Endothelial cell of umbilical vein (primary cell): ENCODE measurements around the gene VDR. TPM values are rescaled to one million over a fixed set of nuclear protein-coding genes. Genes with fewer than 3 reads are reported as not detected.

Experiments used
- BruUV-seq: library from RNA; stranded (reverse); fragments of 400-500 nt; replicated peaks from 2 replicates; lab custom pipeline; 2021; lab: Mats Ljungman, UMichigan
- CTCF ChIA-PET: fragments of 300-600, 350-600 bp; sonication (Branson Sonifier 250); formaldehyde crosslinking; loops from one replicate; lab custom pipeline; 2021; ENCODE audit warnings: antibody characterized with exemption, inconsistent platforms; lab: Charles Lee
- POLR2A ChIA-PET: fragments of 300-600, 350-600 bp; sonication (Branson Sonifier 250); formaldehyde crosslinking; loops from one replicate; lab custom pipeline; 2021; ENCODE audit warnings: antibody characterized with exemption, inconsistent platforms; lab: Charles Lee
- DNase-seq: peaks from one replicate; pipeline ENCODE4 v3.0.0-alpha.2; 2011; ENCODE audit warnings: low read depth, low spot score
- FAIRE-seq: peaks from 2 replicates; lab custom pipeline; 2011; peaks lifted over from hg19 to GRCh38; lab: Jason Lieb, UNC
- H2AFZ ChIP-seq: 2 replicates; pipeline ENCODE4 v1.6.0; 2012; ENCODE audit warnings: low read depth, low read length, control low read depth, inconsistent platforms
- H3K27ac ChIP-seq: 2 replicates; pipeline ENCODE4 v1.5.1; 2011; ENCODE audit warnings: low read depth, mild to moderate bottlenecking, control low read depth, low read length, moderate library complexity; ENCODE audit not compliant: insufficient read depth
- H3K27me3 ChIP-seq, 2 experiments: 2 replicates each; pipeline versions ENCODE4 v1.6.0 to v1.6.1; 2011; ENCODE audit warnings: low read length in 2 of 2, mixed read lengths in 1 of 2; ENCODE audit not compliant: control insufficient read depth in 2 of 2, insufficient read depth in 2 of 2
- H3K36me3 ChIP-seq, 2 experiments: 2 replicates in 1 of 2; 3 replicates in 1 of 2; pipeline ENCODE4 v1.5.1; 2011; ENCODE audit warnings: low read length in 2 of 2, mild to moderate bottlenecking in 1 of 2, moderate library complexity in 1 of 2; ENCODE audit not compliant: control insufficient read depth in 2 of 2, insufficient read depth in 2 of 2; ENCODE audit errors: extremely low read depth in 1 of 2
- H3K4me1 ChIP-seq: 3 replicates; pipeline ENCODE4 v1.5.1; 2011; ENCODE audit warnings: mild to moderate bottlenecking, low read length; ENCODE audit not compliant: control insufficient read depth, insufficient read depth; ENCODE audit errors: extremely low read depth
- H3K4me2 ChIP-seq: 2 replicates; pipeline ENCODE4 v1.6.1; 2011; ENCODE audit warnings: low read length, control low read depth, mixed read lengths; ENCODE audit not compliant: insufficient read depth
- H3K4me3 ChIP-seq, 3 experiments: fragments of 200-600 bp in 1 of 3; sonication (generic), shearing (Covaris generic) in 1 of 3; replicated peaks in 1 of 3; 2 replicates each; pipeline ENCODE4 v1.5.1; 2011 to 2016; ENCODE audit warnings: control low read depth in 3 of 3, low read length in 3 of 3, mild to moderate bottlenecking in 2 of 3, inconsistent platforms in 1 of 3, low read depth in 1 of 3, moderate library complexity in 1 of 3; ENCODE audit not compliant: insufficient read depth in 1 of 3
- H3K79me2 ChIP-seq: 2 replicates; pipeline ENCODE4 v1.6.0; 2012; ENCODE audit warnings: low read length, inconsistent platforms; ENCODE audit not compliant: control insufficient read depth, insufficient read depth
- H3K9ac ChIP-seq: replicated peaks from 2 replicates; pipeline ENCODE3; 2011; ENCODE audit warnings: low read length, control low read depth; ENCODE audit not compliant: insufficient read depth; ENCODE audit errors: extremely low read depth
- H3K9me1 ChIP-seq: replicated peaks from 3 replicates; pipeline ENCODE4 v1.6.0; 2011; ENCODE audit warnings: mild to moderate bottlenecking, low read length; ENCODE audit not compliant: control insufficient read depth, insufficient read depth; ENCODE audit errors: extremely low read depth
- H3K9me3 ChIP-seq: replicated peaks from 2 replicates; pipeline ENCODE4 v1.5.1; 2012; ENCODE audit warnings: low read length, inconsistent platforms; ENCODE audit not compliant: control insufficient read depth, insufficient read depth
- H4K20me1 ChIP-seq: replicated peaks from 2 replicates; pipeline ENCODE3; 2011; ENCODE audit warnings: mild to moderate bottlenecking, low read length; ENCODE audit not compliant: control insufficient read depth, insufficient read depth; ENCODE audit errors: extremely low read depth
- EZH2 ChIP-seq: IDR thresholded peaks from 2 replicates; pipeline ENCODE4 v1.6.1; 2012; ENCODE audit warnings: borderline replicate concordance, low read depth, mild to moderate bottlenecking, moderate library complexity, low read length, inconsistent platforms; ENCODE audit not compliant: severe bottlenecking
- FOS ChIP-seq: IDR thresholded peaks from 2 replicates; pipeline ENCODE4 v1.6.1; 2011; ENCODE audit warnings: mild to moderate bottlenecking, low read length, moderate library complexity, borderline replicate concordance; ENCODE audit not compliant: insufficient read depth
- GATA2 ChIP-seq: IDR thresholded peaks from 2 replicates; pipeline ENCODE4 v1.7.0; 2011; ENCODE audit warnings: low read depth, mild to moderate bottlenecking, moderate library complexity, mixed read lengths, low read length; ENCODE audit not compliant: insufficient read length, insufficient read depth
- JUN ChIP-seq: IDR thresholded peaks from 2 replicates; pipeline ENCODE4 v1.6.1; 2011; ENCODE audit warnings: borderline replicate concordance, low read depth; ENCODE audit not compliant: insufficient read length, insufficient read depth
- MYC ChIP-seq: IDR thresholded peaks from one replicate; pipeline ENCODE4 v1.6.1; 2011; ENCODE audit warnings: mild to moderate bottlenecking, low read depth, low read length
- POLR2A ChIP-seq: IDR thresholded peaks from 2 replicates; pipeline ENCODE4 v1.6.1; 2012; ENCODE audit warnings: low read depth, mild to moderate bottlenecking, control low read depth, low read length
- POLR2AphosphoS5 ChIP-seq: IDR thresholded peaks from 2 replicates; pipeline ENCODE4 v1.6.1; 2012; ENCODE audit warnings: low read depth, mild to moderate bottlenecking, control low read depth, low read length, moderate library complexity; ENCODE audit not compliant: insufficient read depth
- dilution Hi-C: fragments of 300-500 bp; cut with MboI; formaldehyde crosslinking; loops from one replicate; pipeline ENCODE4 v1.15.0; 2019; ENCODE audit warnings: low sequenced_read_pairs; ENCODE audit not compliant: extremely low pct_ligation_motif_present
- intact Hi-C: fragments of 100-400 bp; cut with micrococcal nuclease; formaldehyde crosslinking; loops from one replicate; pipeline ENCODE4 v1.10.0; 2022
- polyA plus RNA-seq, 4 experiments: library from polyadenylated mRNA; depleted of rRNA in 3 of 4; stranded (reverse) in 3 of 4; unstranded in 1 of 4; fragments of >200 nt; gene quantifications; 2 replicates each; pipeline versions ENCODE4 v1.2.1 to v1.2.3, GENCODE V29; 2011 to 2012; ENCODE audit warnings: missing spikeins in 1 of 4
- total RNA-seq: library from RNA; stranded (reverse); gene quantifications from 2 replicates; pipeline ENCODE4 v1.2.3, GENCODE V29; 2021
- TF ChIP-seq, protein P1 (sequence below), 2 donors: IDR thresholded peaks; 1 replicate in 1 of 2; 2 replicates in 1 of 2; pipeline ENCODE4 v1.5.1; 2011; ENCODE audit warnings: low read length in 2 of 2, mild to moderate bottlenecking in 2 of 2, moderate library complexity in 2 of 2, control low read depth in 1 of 2, inconsistent platforms in 1 of 2, low read depth in 1 of 2; ENCODE audit not compliant: insufficient read depth in 1 of 2; ENCODE audit errors: extremely low read depth in 1 of 2
- TF ChIP-seq, protein P2 (sequence below): IDR thresholded peaks from 2 replicates; pipeline ENCODE4 v1.6.1; 2011; ENCODE audit not compliant: insufficient read depth, insufficient read length

VDR gene
- total and polyA plus RNA-seq, 2 donors (not counting 3 experiments of a cell fraction or from before 2014, with no cell fraction given): 0.73 to 0.91 TPM

DNA sequence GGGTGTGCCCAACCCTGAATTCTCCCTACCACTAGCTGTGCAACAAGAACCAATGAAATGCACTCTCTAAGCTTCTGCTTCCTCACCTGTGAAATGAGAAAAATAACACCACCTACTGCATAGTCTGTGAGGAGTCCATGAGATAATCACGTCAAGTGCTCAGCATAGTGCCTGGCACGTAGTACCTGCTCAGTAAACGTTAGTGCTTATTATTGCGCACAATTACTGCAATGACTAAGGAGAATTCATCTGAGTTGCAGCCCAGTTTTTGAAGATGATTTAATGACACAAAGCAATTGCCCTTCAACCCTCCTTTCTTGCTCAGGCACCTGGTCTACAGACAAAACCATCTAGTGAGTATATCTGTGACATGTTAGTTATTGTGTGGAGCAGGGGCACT is 8.8 kb downstream of the VDR start:
- dilution Hi-C loops (no loop called here), intact Hi-C loops (no loop called here)
- H3K27me3 ChIP-seq: peaks cover 0 to 2% of the 10 kb centered on the region in 2 experiments
- no peaks in the 10 kb centered on the region for H3K79me2 ChIP-seq
- no peak overlapping the region for H3K9ac ChIP-seq
- H4K20me1 ChIP-seq: no peaks in the 10 kb centered on the region
- H3K9me1 ChIP-seq: no peaks in the 10 kb centered on the region
- no peak overlapping the region for H3K27ac ChIP-seq
- no peaks in the 10 kb centered on the region for H3K9me3 ChIP-seq
- TF ChIP-seq POLR2AphosphoS5: no peak
- TF ChIP-seq, protein P1, sequence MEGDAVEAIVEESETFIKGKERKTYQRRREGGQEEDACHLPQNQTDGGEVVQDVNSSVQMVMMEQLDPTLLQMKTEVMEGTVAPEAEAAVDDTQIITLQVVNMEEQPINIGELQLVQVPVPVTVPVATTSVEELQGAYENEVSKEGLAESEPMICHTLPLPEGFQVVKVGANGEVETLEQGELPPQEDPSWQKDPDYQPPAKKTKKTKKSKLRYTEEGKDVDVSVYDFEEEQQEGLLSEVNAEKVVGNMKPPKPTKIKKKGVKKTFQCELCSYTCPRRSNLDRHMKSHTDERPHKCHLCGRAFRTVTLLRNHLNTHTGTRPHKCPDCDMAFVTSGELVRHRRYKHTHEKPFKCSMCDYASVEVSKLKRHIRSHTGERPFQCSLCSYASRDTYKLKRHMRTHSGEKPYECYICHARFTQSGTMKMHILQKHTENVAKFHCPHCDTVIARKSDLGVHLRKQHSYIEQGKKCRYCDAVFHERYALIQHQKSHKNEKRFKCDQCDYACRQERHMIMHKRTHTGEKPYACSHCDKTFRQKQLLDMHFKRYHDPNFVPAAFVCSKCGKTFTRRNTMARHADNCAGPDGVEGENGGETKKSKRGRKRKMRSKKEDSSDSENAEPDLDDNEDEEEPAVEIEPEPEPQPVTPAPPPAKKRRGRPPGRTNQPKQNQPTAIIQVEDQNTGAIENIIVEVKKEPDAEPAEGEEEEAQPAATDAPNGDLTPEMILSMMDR (IDR thresholded peaks at IDR 0.05; ENCODE audit: extremely low read depth in 1 of 2, insufficient read depth in 1 of 2, low read depth in 1 of 2, low read length in 2 of 2): no peak
- TF ChIP-seq FOS: no peak
- TF ChIP-seq EZH2: no peak
- no peak for TF ChIP-seq JUN
- TF ChIP-seq MYC: no peak
- TF ChIP-seq GATA2: no peak
- TF ChIP-seq, protein P2, sequence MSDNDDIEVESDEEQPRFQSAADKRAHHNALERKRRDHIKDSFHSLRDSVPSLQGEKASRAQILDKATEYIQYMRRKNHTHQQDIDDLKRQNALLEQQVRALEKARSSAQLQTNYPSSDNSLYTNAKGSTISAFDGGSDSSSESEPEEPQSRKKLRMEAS: no peak
- no peak for TF ChIP-seq POLR2A
- no peak overlapping the region for H3K4me3 ChIP-seq
- BruUV-seq: no TSS peak
- peaks cover 7% of the 10 kb centered on the region for H3K4me1 ChIP-seq
- no peak overlapping the region for H2AFZ ChIP-seq
- H3K36me3 ChIP-seq: no peaks in the 10 kb centered on the region
- DNase-seq: no peak
- no peak overlapping the region for H3K4me2 ChIP-seq
- no peak for FAIRE-seq
- ChIA-PET POLR2A (interaction anchor here (0.8 kb wide), 1 partner anchor 9 kb away, joined by 3 read pairs; no protein-coding TSS in a partner anchor), CTCF (interaction anchor here (1.4 to 1.6 kb wide), 2 partner anchors 11 to 12 kb away, joined by 4 to 5 read pairs; no protein-coding TSS in a partner anchor)
